Ureter (tissue), 1 donor: Measurements from ENCODE around the gene MT1G. TPM values are rescaled to one million over a fixed set of nuclear protein-coding genes. Genes with fewer than 3 reads are reported as not detected.
"Not testable (repeated sequence)": the region's sequence is repeated elsewhere in the genome, so short reads cannot be mapped to it uniquely, and the experiment has no call there.

Experiments
- DNase-seq: peaks from one replicate; pipeline ENCODE4 v3.0.0-alpha.2; 2020; ENCODE audit warnings: low spot score
- total RNA-seq: library from RNA; stranded (reverse); gene quantifications from one replicate; pipeline ENCODE4 v1.2.4, GENCODE V29; 2023
- donor health status: DM: yes; HTN: yes; CAD: no.

Gene MT1G
- total RNA-seq, 1 donor from 2014 or later: 2.9 TPM

DNA sequence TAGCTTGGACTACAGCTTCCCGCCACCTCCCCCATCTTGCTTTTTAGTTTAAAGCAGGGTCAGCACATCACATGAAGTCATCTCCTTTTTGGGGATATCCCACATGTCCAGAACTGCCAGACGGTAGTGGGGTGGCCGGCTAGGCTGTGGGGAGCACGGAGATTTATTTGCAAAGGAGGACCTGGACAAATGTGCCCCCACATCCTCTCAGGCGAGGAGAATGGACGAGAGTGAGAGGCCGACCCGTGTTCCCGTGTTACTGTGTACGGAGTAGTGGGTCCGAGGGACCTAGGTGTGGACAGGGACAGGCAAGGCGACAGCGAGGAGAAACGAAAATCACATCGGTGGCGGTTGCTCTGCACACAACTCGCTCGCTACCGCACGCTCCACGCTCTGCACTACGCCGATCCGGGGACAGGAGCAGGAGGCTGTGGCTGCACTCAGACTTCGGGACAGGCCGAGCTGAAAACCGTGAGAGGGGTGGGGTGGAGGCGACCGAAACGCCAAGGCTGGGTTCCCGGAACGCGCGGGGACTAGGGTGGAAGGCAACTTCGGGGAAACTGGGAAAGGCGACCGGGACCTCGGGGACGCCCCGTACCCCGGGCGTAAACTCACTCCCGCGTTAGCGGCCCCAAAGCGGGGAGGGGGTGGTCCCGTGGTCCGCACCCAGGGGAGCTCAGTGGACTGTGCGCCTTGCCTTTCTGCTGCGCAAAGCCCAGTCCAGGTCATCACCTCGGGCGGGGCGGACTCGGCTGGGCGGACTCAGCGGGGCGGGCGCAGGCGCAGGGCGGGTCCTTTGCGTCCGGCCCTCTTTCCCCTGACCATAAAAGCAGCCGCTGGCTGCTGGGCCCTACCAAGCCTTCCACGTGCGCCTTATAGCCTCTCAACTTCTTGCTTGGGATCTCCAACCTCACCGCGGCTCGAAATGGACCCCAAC, 29.8 kb downstream of the MT1G start, which contains the start of gene MT1A:
MT1A (plus strand) TSS at position 853 of the 937 bp plus-strand sequence; CDS start at position 926, 73 bp downstream.
- peak; percentile 83 for DNase-seq

DNA sequence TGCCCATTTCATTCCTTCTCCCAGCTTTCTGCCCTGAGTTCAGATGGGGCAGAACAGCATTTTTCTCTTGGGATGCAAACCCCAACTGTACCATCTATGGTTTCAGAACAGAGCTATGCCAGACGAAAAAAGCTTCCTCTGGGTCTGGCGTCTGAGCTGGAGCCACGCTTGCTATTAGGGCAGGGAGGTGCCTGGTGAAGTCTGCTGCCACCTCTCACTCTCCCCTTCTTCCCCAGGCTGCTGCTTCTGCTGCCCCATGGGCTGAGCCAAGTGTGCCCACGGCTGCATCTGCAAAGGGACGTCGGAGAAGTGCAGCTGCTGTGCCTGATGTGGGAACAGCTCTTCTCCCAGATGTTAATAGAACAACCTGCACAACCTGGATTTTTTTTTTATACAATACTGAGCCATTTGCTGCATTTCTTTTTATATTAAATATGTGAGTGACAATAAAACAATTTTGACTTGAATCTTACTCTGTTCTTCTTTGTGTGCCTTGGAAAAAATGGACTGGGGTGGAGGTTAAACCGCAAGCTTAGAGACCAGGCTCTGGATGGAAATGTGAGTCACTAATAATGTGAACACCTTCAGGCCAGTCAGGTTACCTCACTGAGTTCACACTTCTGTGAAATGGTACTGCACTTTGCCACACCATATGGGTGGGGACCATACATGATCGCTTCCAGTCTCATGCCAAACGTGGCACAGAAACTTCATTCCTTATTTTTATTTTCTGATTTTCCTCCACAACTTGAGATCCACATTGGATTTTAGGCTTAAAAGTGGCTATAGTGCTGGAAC, 31.1 kb downstream of the MT1G start:
- no peak for DNase-seq

DNA sequence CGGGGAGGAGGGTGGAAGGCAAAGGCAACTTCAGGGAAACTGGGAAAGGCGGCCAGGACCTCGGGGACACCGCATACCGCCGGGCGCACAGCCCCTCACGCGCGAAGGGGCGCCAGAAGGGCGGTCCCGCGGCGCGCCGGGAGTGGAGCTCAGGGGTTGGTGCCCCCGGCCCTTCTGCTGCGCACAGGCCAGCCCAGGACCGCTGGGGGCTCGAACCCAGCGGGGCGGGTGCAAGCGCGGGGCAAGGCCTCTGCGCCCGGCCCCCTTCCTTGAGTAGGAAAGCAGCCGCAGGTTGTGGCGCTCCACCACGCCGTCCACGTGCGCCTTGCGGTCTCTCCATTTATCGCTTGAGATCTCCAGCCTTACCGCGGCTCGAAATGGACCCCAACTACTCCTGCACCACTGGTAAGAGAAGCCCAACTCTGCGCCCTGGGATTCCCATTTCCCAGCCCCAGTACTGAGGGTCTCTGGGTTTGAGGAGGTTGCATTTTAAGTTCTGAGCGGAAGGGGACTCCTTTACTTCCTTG, 32.4 kb downstream of the MT1G start:
- DNase-seq: no peak

DNA sequence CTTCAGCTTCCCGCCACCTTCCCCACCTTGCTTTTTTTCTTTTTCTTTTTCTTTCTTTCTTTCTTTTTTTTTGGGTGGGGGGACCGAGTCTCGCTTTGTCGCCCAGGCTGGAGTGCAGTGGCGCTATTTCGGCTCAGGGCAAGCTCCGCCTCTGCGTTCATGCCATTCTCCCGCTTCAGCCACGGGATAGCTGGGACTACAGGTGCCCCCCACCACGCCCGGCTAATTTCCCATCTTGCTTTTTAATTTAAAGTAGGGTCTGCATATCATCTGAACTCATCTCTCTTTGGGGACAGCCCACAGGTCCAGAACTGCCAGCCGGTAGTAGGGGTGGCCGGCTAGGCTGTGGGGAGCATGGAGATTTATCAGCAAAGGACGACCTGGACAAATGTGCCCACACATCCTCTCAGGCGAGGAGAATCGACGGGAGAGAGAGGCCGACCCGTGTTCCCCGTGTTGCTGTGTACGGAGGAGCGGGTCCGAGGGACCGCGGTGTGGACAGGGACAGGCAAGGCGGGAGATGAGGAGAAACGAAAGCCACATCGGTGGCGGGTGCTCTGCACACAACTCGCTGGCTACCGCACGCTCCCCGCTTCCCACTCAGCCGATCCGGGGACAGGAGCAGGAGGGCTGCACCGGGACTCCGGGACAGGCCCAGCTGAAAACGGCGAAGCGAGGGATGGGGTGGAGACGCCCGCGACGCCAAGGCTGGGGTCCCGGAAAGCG, 33.0 kb downstream of the MT1G start:
- no peak for DNase-seq

DNA sequence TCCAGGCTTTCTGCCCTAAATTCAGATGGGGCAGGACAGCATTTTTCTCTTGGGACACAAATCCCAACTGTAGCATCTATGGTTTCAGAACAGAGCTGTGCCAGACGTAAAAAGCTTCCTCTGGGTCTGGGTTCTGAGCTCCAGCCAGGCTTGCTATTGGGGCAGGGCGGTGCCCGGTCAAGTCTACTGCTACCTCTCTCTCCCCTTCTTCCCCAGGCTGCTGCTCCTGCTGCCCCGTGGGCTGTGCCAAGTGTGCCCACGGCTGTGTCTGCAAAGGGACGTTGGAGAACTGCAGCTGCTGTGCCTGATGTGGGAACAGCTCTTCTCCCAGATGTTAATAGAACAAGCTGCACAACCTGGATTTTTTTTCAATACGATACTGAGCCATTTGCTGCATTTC, 34.3 kb downstream of the MT1G start:
- DNase-seq: no peak

DNA sequence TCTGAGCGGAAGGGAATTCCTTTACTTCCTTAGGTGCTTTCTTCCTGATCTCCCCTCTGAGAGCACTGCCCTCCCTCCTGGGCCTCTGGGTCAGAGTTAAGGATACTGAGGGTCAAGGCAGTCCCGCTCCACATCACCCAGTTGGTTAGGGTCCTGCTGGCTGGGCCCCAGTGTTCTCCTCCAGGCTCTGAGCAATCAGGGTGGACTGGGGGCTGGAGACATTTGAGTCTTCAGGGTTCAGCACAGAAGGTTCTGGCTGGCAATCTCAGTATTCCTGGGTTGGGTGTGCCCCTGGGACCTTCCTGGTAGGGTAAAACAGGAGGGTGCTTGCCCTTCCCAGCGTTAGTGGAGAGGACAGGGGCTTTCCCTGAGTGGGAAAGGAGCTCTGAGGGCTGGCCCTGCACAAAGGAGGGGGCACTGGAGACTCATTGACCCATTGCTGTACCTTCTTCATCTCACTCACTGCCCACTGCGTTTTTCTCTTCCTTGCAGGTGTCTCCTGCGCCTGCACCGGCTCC, 35.0 kb downstream of the MT1G start:
- DNase-seq: no peak

DNA sequence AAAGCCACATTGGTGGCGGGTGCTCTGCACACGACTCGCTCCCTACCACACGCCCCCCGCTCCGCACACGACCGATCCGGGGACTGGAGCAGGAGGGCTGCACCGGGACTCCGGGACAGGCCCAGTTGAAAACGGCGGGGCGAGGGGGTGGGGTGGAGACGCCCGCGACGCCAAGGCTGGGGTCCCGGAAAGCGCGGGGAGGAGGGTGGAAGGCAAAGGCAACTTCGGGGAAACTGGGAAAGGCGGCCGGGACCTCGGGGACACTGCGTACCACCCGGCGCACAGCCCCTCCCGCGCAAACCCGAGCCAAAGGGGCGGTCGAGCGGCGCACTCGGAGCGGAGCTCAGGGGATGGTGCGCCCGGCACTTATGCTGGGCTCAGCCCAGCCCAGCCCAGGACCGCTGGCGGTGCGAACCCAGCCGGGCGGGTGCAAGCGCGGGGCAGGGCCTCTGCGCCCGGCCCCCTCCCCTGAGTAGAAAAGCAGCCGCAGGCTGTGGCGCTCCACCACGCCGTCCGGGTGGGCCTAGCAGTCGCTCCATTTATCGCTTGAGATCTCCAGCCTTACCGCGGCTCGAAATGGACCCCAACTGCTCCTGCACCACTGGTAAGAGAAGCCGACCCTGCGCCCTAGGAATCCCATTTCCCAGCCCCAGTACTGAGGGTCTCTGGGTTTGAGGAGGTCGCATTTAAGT, 35.6 kb downstream of the MT1G start, which contains the start of gene MT1M:
MT1M (plus strand) TSS at position 504 of the 692 bp plus-strand sequence; CDS start at position 577, 73 bp downstream.
- peak; percentile 58 for DNase-seq

DNA sequence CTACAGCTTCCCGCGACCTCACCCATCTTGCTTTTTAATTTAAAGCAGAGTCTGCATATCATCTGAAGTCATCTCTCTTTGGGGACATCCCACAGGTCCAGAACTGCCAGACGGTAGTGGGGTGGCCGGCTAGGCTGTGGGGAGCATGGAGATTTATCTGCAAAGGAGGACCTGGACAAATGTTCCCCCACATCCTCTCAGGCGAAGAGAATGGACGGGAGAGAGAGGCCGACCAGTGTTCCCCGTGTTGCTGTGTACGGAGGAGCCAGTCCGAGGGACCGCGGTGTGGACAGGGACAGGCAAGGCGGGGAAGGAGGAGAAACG, 36.1 kb downstream of the MT1G start:
- DNase-seq: no peak

DNA sequence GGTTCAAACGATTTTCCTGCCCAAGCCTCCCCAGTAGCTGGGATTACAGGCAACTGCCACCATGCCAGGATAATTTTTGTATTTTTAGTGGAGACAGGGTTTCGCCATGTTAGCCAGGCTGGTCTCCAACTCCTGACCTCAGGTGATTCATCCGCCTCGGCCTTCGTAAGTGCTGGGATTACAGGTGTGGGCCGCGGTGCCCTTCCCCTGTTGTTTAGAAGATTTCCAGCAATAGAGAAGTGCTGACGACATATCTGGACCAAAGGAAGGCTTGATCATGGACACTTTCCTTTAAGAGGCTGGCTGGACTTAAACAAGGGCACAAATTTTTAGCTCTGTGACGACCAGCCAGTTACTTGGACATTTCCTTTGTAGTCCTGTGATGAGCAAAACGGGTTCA, 36.7 kb downstream of the MT1G start:
- no peak for DNase-seq

DNA sequence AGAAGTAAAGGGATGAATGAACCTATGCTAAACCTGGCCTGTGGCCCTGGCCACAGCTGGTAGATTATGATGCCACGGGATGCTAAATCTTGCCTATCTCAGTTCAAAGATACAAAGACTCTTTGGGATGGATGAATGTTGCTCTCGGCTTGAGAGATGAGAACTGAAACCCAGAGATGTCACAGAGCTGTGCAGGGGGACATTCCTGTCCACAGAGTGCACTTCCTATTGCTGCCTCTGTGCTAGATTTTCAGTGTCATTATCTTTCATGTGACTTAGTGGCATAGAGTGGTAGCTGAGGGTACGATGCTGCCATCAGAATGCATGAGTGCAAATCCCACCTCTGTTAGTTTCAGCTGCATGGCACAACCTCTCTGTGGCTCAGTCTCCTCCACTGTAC, 37.7 kb downstream of the MT1G start:
- DNase-seq: no peak

DNA sequence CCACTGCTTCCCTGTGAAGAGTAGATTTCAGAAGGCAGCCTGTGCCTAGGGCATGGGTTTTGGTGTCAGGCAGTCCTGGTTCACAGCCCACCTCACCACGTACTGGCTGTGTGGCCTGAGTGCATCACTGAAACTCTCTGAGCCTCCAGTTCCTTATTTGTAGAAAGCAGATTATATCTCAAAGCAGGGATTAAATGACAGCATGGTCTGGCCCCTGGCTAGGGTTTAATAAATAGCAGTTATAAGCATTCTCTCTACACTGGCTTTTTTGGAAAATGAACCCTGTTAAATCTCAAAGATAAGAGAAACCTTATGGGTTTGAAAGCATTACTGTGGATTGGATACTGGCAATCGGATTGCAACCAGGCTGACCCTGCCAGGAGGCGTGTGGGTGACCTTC, 38.3 kb downstream of the MT1G start:
- DNase-seq: no peak

DNA sequence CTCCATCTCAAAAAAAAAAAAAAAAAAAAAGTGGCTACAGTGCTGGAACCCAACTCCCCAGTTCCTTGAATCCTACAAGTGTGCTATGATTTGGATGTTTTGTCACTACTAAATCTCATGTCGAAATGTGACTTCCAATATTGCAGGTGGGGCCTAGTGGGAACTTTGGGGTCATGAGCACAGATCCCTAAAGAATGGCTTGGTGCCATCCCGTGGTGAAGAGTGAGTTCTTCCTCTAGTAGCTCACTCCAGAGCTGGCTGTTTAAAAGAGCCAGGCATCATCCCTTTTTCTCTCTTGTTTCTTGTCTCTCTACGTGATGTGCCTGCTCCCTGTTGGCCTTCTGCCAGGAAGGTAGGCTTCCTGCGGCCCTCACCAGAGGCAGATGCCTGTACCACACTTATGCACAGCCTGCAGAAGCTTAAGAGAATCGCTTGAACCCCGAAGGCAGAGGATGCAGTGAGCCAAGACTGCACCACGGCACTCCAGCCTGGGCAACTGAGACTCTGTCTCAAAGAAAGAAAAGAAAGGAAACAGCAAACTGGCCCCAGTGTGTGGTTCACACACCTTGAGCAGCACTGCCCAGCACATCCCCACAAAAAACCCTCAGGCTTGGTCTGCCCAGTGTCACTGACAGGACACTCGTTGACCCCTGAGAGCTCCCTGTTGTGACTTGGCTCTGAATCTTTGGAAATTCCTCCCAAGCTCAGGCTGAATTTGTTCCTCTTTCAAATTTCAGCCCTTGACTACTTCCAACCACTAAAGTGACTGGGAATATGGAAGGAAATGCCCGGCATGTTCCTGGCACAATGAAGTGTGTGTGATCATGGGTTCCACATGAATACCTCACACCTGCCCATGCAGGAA, 39.1 kb downstream of the MT1G start:
- DNase-seq: no peak

DNA sequence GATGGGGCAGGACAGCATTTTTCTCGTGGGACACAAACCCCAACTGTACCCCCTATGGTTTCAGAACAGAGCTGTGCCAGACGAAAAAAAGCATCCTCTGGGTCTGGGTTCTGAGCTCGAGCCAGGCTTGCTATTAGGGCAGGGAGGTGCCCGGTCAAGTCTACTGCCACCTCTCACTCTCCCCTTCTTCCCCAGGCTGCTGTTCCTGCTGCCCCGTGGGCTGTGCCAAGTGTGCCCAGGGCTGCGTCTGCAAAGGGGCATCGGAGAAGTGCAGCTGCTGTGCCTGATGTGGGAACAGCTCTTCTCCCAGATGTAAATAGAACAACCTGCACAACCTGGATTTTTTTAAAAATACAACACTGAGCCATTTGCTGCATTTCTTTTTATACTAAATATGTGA, 41.2 kb downstream of the MT1G start:
- no peak for DNase-seq

DNA sequence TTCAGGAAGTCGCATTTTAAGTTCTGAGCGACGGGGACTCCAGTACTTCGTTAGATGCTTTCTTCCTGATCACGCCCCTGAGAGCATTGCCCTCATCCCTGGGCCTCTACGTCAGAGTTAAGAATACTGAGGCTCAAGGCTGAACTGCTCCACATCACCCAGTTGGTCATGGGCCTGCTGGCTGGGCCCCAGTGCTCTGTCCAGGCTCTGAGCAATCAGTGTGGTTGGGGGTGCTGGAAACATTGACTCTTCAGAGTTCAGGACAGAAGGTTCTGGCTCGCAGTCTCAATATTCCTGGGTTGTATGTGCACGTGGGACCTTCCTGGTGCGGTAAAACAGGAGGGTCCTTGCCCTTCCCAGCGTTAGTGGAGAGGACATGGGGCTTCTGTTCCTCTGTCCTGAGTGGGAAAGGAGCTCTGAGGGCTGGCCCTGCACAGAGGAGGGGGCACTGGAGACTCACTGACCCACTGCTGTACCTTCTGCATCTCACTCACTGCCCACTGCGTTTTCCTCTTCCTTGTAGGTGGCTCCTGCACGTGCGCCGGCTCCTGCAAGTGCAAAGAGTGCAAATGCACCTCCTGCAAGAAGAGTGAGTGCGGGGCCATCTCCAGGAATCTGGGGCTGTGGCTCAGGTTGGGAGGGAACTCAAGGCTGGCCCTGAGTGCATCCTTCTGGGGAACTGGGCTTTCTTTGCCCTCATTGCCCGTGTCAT, 41.8 kb downstream of the MT1G start:
- no peak for DNase-seq

DNA sequence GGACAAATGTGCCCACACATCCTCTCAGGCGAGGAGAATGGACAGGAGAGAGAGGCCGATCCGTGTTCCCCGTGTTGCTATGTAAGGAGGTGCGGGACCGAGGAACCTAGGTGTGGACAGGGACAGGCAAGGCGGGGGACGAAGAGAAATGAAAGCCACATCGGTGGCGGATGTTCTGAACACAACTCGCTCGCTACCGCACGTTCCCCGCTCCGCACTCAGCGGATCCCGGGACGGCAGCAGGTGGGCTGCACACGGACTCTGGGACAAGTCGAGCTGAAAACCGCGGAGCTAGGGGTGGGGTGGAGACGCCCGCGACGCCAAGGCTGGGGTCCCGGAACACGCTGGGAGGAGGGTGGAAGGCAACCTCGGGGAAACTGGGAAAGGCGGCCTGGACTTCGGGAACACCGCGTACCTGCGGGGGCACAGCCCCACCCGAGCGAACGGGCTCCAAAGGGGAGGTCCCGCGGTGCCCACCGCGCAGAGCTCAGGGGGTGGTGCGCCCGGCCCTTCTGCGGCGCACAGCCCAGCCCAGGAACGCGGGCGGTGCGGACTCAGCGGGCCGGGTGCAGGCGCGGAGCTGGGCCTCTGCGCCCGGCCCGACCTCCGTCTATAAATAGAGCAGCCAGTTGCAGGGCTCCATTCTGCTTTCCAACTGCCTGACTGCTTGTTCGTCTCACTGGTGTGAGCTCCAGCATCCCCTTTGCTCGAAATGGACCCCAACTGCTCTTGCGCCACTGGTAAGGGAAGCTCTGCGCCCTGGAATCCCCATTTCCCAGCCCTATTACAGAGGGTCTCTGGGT, 42.5 kb downstream of the MT1G start, which contains the start of gene MT1E:
MT1E (plus strand) TSS at position 642 of the 803 bp plus-strand sequence; CDS start at position 713, 71 bp downstream.
- DNase-seq: peak; percentile 74

DNA sequence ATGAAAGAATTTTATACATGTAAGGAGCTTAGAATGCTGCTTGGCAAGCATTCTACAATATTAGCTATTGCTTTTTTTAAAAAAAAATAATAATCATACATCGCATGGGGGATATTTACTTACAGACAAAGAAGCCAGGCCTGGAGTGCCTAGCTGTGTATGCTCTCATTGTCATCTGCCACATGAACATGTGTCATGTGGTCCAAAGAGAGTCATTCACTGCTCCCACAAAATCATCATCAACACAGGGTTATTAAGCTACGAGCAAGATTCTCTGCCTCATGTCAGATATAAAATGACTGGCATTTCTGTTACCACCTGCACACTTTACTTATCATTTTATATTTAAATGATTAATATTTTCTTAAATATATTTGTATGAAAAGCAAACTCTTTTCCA, 44.2 kb downstream of the MT1G start:
- DNase-seq: no peak

DNA sequence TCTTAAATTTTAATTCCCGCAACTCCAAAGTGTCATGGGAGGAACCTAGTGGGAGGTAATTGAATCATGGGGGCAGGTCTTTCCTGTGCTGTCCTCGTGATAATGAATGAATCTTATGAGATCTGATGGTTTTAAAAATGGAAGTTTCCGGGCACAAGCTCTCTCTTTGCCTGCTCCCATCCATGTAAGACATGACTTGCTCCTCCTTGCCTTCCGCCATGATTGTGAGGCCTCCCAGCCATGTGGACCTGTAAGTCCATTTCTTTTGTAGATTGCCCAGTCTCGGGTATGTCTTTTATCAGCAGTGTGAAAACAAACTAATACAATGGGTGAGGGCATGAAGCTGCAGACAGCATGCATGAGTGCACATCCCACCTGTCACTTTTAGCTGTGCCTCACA, 44.7 kb downstream of the MT1G start:
- DNase-seq: not testable (repeated sequence)
